Smooth muscle cell (in vitro differentiated cells): ENCODE measurements around the gene ARHGAP42. TPM values are rescaled to one million over a fixed set of nuclear protein-coding genes. Genes with fewer than 3 reads are reported as not detected.
A peak's percentile ranks its signal among the peaks of the same experiment; 100 is the strongest.

Experiments
- DNase-seq: peaks from one replicate; lab custom pipeline; 2025; ENCODE audit not compliant: unreplicated experiment; lab: John Stamatoyannopoulos, UW
- H2AFZ ChIP-seq: fragments of 200-600 bp; sonication (generic); 2 replicates; pipeline ENCODE4 v1.6.0; 2016; ENCODE audit warnings: antibody characterized with exemption, low read depth, mild to moderate bottlenecking
- H3F3A ChIP-seq: fragments of 200-600 bp; sonication (generic); 2 replicates; pipeline ENCODE4 v1.6.0; 2017; ENCODE audit warnings: antibody characterized with exemption, low read depth
- H3K27ac ChIP-seq: fragments of 200-600 bp; sonication (generic); 2 replicates; pipeline ENCODE4 v1.5.1; 2016; ENCODE audit warnings: low read depth, mild to moderate bottlenecking
- H3K27me3 ChIP-seq: fragments of 200-600 bp; sonication (generic); 2 replicates; pipeline ENCODE4 v1.6.1; 2016; ENCODE audit warnings: low read depth, mild to moderate bottlenecking
- H3K36me3 ChIP-seq: fragments of 200-600 bp; sonication (generic); 2 replicates; pipeline ENCODE4 v1.5.1; 2016; ENCODE audit warnings: low read depth
- H3K4me1 ChIP-seq: fragments of 200-600 bp; sonication (generic); 2 replicates; pipeline ENCODE4 v1.5.1; 2016; ENCODE audit warnings: low read depth
- H3K4me2 ChIP-seq: fragments of 200-600 bp; sonication (generic); 2 replicates; pipeline ENCODE4 v1.6.0; 2016; ENCODE audit warnings: mild to moderate bottlenecking
- H3K4me3 ChIP-seq: fragments of 200-600 bp; sonication (generic); 2 replicates; pipeline ENCODE4 v1.5.1; 2016; ENCODE audit warnings: mild to moderate bottlenecking
- H3K79me2 ChIP-seq: fragments of 200-600 bp; sonication (generic); 2 replicates; pipeline ENCODE4 v1.6.0; 2016; ENCODE audit warnings: low read depth, mild to moderate bottlenecking
- H3K9ac ChIP-seq: fragments of 200-600 bp; sonication (generic); 2 replicates; pipeline ENCODE4 v1.6.0; 2016; ENCODE audit warnings: low read depth
- H3K9me3 ChIP-seq: fragments of 200-600 bp; sonication (generic); replicated peaks from 2 replicates; pipeline ENCODE4 v1.5.1; 2016; ENCODE audit warnings: low read depth
- H4K20me1 ChIP-seq: fragments of 200-600 bp; sonication (generic); 2 replicates; pipeline ENCODE4 v1.6.0; 2016; ENCODE audit warnings: low read depth
- WGBS: methylation state at CpG from one replicate; pipeline ENCODE4 v1.1.7; 2016; ENCODE audit warnings: low lambda C conversion rate; 5-methylcytosine and 5-hydroxymethylcytosine counted together
- polyA plus RNA-seq: library from polyadenylated mRNA; unstranded; fragments of >200 nt; fragmentation: Nextera tagmentation; extraction: Ambion mirVana; gene quantifications from 2 replicates; pipeline ENCODE4 v1.2.1, GENCODE V29; 2016
- total RNA-seq: library from RNA; depleted of rRNA; stranded (reverse); fragments of >200 nt; gene quantifications from 2 replicates; pipeline ENCODE4 v1.2.3, GENCODE V29; 2014
- TF ChIP-seq, protein P1 (sequence below): fragments of 200-600 bp; sonication (generic); IDR thresholded peaks from 2 replicates; pipeline ENCODE4 v1.5.1; 2017; ENCODE audit warnings: borderline replicate concordance, mild to moderate bottlenecking, antibody characterized with exemption; ENCODE audit not compliant: insufficient read depth, poor library complexity, severe bottlenecking

Gene ARHGAP42
- total and polyA plus RNA-seq, 2 experiments from 2014 or later, result 12.2 to 53.4 TPM

DNA sequence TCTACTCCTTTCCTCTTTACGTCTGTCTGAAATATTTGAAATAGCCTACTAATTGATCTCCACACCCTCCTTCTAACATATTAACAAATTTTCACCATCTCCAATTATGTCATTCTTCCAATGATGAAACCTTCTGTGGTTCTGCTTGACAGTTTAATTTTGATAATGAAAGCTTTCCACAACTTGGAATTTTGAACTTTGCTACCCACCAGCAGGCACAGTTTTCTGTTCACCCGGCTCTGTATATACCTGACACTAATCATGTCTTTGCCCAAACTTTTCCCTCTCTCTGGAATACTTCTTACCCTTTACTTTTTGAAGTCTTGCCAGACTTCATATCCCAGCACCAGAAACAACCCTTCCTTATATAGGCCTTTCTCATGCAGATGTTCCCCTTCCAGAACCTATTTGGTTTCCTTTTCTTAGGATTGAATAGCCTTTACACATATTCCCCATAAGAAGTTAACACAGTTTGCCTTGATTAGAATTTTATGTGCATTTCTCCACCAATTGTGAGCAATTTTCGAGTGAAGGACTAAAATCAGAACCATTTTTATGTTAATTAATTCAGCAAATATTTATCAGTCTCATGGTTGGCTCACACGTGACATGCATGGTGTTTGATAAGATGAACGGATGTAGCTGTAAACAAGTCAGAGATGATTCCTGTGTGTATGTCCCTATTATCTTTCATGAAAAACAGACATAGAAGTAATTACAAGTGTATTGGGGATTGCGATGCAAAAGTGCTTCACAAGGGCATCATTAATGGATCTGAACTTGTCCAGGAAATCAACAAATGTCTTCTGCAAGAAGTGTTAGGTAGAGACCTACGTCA lies 173.4 kb downstream of the ARHGAP42 start:
- Histone ChIP-seq H3K4me3 (no peak overlapping the region), H3K36me3 (no peaks in the 10 kb centered on the region), H3K4me1 (peaks cover 29% of the 10 kb centered on the region), H3K9me3 (no peaks in the 10 kb centered on the region), H3K9ac (no peak overlapping the region), H3F3A (peaks cover 13% of the 10 kb centered on the region), H3K4me2 (no peak overlapping the region), H4K20me1 (no peaks in the 10 kb centered on the region), H2AFZ (no peak overlapping the region), H3K27me3 (no peaks in the 10 kb centered on the region), H3K79me2 (peaks cover 35% of the 10 kb centered on the region), H3K27ac (no peak overlapping the region)
- no peak for DNase-seq
- 89% methylated on average over 7 of the region's 7 CpGs for WGBS
- TF ChIP-seq, protein P1, sequence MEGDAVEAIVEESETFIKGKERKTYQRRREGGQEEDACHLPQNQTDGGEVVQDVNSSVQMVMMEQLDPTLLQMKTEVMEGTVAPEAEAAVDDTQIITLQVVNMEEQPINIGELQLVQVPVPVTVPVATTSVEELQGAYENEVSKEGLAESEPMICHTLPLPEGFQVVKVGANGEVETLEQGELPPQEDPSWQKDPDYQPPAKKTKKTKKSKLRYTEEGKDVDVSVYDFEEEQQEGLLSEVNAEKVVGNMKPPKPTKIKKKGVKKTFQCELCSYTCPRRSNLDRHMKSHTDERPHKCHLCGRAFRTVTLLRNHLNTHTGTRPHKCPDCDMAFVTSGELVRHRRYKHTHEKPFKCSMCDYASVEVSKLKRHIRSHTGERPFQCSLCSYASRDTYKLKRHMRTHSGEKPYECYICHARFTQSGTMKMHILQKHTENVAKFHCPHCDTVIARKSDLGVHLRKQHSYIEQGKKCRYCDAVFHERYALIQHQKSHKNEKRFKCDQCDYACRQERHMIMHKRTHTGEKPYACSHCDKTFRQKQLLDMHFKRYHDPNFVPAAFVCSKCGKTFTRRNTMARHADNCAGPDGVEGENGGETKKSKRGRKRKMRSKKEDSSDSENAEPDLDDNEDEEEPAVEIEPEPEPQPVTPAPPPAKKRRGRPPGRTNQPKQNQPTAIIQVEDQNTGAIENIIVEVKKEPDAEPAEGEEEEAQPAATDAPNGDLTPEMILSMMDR, result no peak

DNA sequence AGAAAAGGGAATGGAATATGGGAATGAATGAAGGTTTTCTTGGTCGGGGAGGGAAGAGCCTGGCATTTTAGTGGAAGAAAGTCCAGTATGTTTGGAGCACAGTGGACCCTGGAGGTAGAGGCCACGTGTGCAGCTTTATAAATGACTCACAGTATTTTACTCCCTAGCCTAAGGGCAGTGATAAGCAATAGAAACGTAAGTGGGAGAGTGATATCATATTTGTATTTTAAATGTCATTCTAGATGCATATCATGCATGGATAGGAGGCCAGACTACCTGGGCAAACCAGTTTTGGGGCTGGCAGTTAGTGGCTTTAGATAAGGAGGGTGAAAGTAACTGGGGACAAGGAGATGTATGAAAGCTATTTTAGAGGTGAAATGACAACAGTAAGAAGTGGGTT lies 174.1 kb downstream of the ARHGAP42 start:
- Histone ChIP-seq H3K4me2 (no peak overlapping the region), H3K9me3 (no peaks in the 10 kb centered on the region), H3K9ac (no peak overlapping the region), H4K20me1 (no peaks in the 10 kb centered on the region), H3K4me3 (no peak overlapping the region), H3K4me1 (peaks cover 24% of the 10 kb centered on the region), H3K27ac (no peak overlapping the region), H3K79me2 (peaks cover 29% of the 10 kb centered on the region), H2AFZ (no peak overlapping the region), H3F3A (peaks cover 13% of the 10 kb centered on the region), H3K36me3 (no peaks in the 10 kb centered on the region), H3K27me3 (no peaks in the 10 kb centered on the region)
- TF ChIP-seq, protein P1, result no peak
- WGBS, result 62% methylated on average over 3 of the region's 3 CpGs
- no peak for DNase-seq

DNA sequence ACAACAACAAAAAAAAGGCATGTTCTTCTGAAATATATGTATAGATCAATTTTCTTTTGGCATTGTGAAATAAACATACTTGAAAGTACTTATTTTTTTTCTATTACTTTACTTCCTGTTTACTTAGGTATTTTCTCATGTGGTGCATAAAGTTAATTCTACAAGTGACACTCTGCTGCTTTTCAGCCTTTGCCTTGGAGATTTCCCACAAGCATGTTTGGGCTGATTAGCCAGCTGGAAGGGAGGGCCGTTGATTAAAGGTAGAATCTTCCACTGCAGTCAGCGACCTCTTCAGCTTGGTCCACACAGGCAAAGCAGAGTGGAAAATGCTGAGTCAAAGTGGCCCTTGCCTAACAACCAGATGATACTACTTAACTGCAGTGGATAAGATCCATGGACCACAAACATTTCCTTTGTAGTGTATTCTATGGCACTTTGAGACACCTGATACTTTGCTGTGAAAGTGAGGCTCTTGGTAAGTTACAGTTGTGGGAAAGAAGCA lies 176.0 kb downstream of the ARHGAP42 start:
- Histone ChIP-seq H4K20me1 (no peaks in the 10 kb centered on the region), H3K79me2 (peaks cover 19% of the 10 kb centered on the region), H3K9ac (no peak overlapping the region), H3K36me3 (no peaks in the 10 kb centered on the region), H3K27ac (peak overlapping the region; percentile 74), H3K4me2 (peak overlapping the region; percentile 12), H3K4me1 (peaks cover 6% of the 10 kb centered on the region), H3K4me3 (no peak overlapping the region), H3K9me3 (no peaks in the 10 kb centered on the region), H3K27me3 (no peaks in the 10 kb centered on the region), H3F3A (peaks cover 13% of the 10 kb centered on the region), H2AFZ (no peak overlapping the region)
- TF ChIP-seq, protein P1, result no peak
- 2% methylated on average over 2 of the region's 2 CpGs for WGBS
- no peak for DNase-seq
